ENCODE data around the gene RINL.
"Not testable (repeated sequence)": the region's sequence is repeated elsewhere in the genome, so short reads cannot be mapped to it uniquely, and the experiment has no call there.

The RINL gene

GRCh38 chr19:38893341-38893771, 15.3 kb upstream of the RINL start:
- Mint-ChIP-seq H3K27me3 (ENCODE audit: low read depth, poor library complexity) (peaks cover 3% of the 10 kb centered on the region), H3K36me3 (ENCODE audit: low read depth) (no peaks in the 10 kb centered on the region), H3K4me1 (peaks cover 16% of the 10 kb centered on the region), H3K4me3 (no peak overlapping the region), H3K9me3 (no peaks in the 10 kb centered on the region), H3K27ac (no peak overlapping the region)
- TF ChIP-seq, protein P1, sequence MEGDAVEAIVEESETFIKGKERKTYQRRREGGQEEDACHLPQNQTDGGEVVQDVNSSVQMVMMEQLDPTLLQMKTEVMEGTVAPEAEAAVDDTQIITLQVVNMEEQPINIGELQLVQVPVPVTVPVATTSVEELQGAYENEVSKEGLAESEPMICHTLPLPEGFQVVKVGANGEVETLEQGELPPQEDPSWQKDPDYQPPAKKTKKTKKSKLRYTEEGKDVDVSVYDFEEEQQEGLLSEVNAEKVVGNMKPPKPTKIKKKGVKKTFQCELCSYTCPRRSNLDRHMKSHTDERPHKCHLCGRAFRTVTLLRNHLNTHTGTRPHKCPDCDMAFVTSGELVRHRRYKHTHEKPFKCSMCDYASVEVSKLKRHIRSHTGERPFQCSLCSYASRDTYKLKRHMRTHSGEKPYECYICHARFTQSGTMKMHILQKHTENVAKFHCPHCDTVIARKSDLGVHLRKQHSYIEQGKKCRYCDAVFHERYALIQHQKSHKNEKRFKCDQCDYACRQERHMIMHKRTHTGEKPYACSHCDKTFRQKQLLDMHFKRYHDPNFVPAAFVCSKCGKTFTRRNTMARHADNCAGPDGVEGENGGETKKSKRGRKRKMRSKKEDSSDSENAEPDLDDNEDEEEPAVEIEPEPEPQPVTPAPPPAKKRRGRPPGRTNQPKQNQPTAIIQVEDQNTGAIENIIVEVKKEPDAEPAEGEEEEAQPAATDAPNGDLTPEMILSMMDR (IDR thresholded peaks at IDR 0.05): no peak
- DNase-seq: no peak

DNA sequence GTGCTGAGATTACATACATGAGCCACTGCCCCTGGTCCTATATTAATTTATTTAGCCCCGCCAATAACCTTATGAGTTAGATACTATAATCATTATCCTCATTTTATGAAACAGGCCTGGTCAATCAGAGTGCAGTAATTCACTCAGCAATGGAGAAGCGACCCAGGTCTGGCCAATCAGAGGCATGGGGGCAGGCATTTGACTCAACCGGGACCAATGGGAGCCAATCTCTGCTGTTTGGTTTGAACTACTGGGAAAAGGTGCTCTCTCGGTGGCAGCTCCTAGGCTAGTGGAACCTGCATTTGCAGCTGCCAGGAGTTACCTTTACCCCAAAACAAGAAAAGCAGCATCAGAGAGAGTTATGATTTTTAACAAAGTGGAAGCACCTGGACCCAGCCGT, 14.8 kb upstream of the RINL start:
- DNase-seq: no peak
- TF ChIP-seq, protein P1 (IDR thresholded peaks at IDR 0.05): no peak
- Mint-ChIP-seq H3K9me3 (no peaks in the 10 kb centered on the region), H3K4me1 (peaks cover 10% of the 10 kb centered on the region), H3K36me3 (ENCODE audit: low read depth) (no peaks in the 10 kb centered on the region), H3K27ac (peak overlapping the region; percentile 64), H3K27me3 (ENCODE audit: low read depth, poor library complexity) (peaks cover 3% of the 10 kb centered on the region), H3K4me3 (no peak overlapping the region)

DNA sequence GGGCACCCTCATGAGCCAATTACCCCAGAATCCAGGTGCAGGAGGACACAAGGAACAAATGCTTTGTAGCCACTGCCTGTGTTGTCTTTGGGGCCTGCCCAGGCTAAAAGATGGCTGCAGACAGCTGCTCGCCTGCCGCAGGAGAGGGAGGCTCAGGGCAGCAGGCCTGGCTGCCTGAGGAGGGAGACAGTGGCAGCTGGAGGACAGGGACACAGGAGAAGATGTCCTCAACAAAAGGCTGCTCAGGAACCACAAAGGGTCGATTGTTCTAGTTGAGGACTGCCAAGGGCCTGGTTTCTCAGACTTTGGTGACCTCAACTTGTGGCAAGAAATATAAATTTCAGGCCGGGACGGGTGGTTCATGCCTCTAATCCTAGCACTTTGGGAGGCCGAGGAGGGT, 13.7 kb upstream of the RINL start:
- Mint-ChIP-seq H3K27ac (no peak overlapping the region), H3K36me3 (ENCODE audit: low read depth) (no peaks in the 10 kb centered on the region), H3K4me1 (peaks cover 5% of the 10 kb centered on the region), H3K27me3 (ENCODE audit: low read depth, poor library complexity) (peaks cover 1% of the 10 kb centered on the region), H3K4me3 (no peak overlapping the region), H3K9me3 (no peaks in the 10 kb centered on the region)
- TF ChIP-seq, protein P1 (IDR thresholded peaks at IDR 0.05): no peak
- no peak for DNase-seq

DNA sequence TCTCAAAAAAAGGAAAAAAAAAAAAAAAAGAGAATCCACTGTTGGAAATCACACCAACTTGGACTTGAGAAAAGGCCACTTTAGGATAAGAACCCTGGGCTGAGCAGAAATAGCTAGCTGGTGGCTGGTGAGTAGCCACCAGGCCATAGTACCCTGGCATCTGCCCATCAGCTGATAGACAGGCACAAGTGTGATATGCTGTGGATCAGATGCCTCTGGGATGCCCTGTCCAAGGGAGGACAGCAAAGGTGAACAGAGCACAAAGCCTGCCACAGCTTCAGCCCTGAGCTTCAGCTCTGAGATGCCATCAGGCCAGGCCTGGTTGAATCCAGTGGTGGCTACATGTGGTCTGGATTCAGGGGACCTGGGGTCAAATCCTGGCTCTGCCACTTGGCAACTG, 12.6 kb upstream of the RINL start:
- Mint-ChIP-seq H3K36me3 (ENCODE audit: low read depth) (no peaks in the 10 kb centered on the region), H3K27ac (no peak overlapping the region), H3K4me1 (peaks cover 5% of the 10 kb centered on the region), H3K4me3 (no peak overlapping the region), H3K9me3 (no peaks in the 10 kb centered on the region), H3K27me3 (ENCODE audit: low read depth, poor library complexity) (no peaks in the 10 kb centered on the region)
- no peak for DNase-seq
- TF ChIP-seq, protein P1 (IDR thresholded peaks at IDR 0.05): no peak

- H3K4me1 Mint-ChIP-seq: peaks cover 4% of the 10 kb centered on the region
- no peak for DNase-seq
- TF ChIP-seq, protein P1 (IDR thresholded peaks at IDR 0.05): no peak
- H3K36me3 Mint-ChIP-seq (ENCODE audit: low read depth): no peaks in the 10 kb centered on the region
- no peaks in the 10 kb centered on the region for H3K9me3 Mint-ChIP-seq
- peaks cover 1% of the 10 kb centered on the region for H3K27me3 Mint-ChIP-seq (ENCODE audit: low read depth, poor library complexity)
- no peak overlapping the region for H3K4me3 Mint-ChIP-seq
- no peak overlapping the region for H3K27ac Mint-ChIP-seq
Measured at GRCh38 chr19:38889803-38890202, 11.7 kb upstream of the RINL start.

- Mint-ChIP-seq H3K4me3 (no peak overlapping the region), H3K4me1 (no peaks in the 10 kb centered on the region), H3K36me3 (ENCODE audit: low read depth) (no peaks in the 10 kb centered on the region), H3K27me3 (ENCODE audit: low read depth, poor library complexity) (peaks cover 2% of the 10 kb centered on the region), H3K27ac (no peak overlapping the region), H3K9me3 (no peaks in the 10 kb centered on the region)
- TF ChIP-seq, protein P1 (IDR thresholded peaks at IDR 0.05): no peak
- no peak for DNase-seq
Measured at GRCh38 chr19:38888876-38889275, 10.8 kb upstream of the RINL start.

- not testable (repeated sequence) for H3K9me3 Mint-ChIP-seq; H3K27ac Mint-ChIP-seq; H3K4me3 Mint-ChIP-seq; DNase-seq; H3K27me3 Mint-ChIP-seq (ENCODE audit: low read depth, poor library complexity); H3K36me3 Mint-ChIP-seq (ENCODE audit: low read depth)
- H3K4me1 Mint-ChIP-seq: peaks cover 18% of the 10 kb centered on the region
Measured at GRCh38 chr19:38884691-38885090, 6.6 kb upstream of the RINL start.
